ENCODE measurements around the gene PPDPF. TPM values are rescaled to one million over a fixed set of nuclear protein-coding genes. Genes with fewer than 3 reads are reported as not detected.

PPDPF gene
- total RNA-seq (219 and 233 TPM in 2 replicates), polyA plus RNA-seq (52.2 and 58.9 TPM in 2 replicates), polyA minus RNA-seq (7.2 and 13.5 TPM in 2 replicates), Bru-seq, nascent RNA (percentile 75 among the genes with signal in this experiment), BruChase-seq, experiment 1, labeled RNA remaining after a 6-hour chase (percentile 83 among the genes with signal in this experiment), BruChase-seq, experiment 2, labeled RNA remaining after a 2-hour chase (percentile 69 among the genes with signal in this experiment)
- polyA plus RNA-seq (2011; cell fraction: cytosol; rRNA removed): 45.1 and 65.2 TPM in 2 replicates
- 17.7 and 20.9 TPM in 2 replicates for polyA plus RNA-seq (2011; cell fraction: nucleus; rRNA removed)
- polyA plus RNA-seq (2012): 133 and 198 TPM in 2 replicates
- 221 TPM for polyA minus RNA-seq (2011; cell fraction: cytosol; rRNA and poly(A)+ RNA removed)
- polyA minus RNA-seq (2011; cell fraction: nucleus; rRNA and poly(A)+ RNA removed): 15.1 and 30.4 TPM in 2 replicates
- long read RNA-seq, transcript PPDPF-202 (4 exons, 868 nt): major isoform, 152 of 173 reads
- long read RNA-seq, transcript PPDPF-204 (3 exons, 478 nt): minor isoform, 6 of 173 reads
- long read RNA-seq, partial matches to known transcripts: 12 of 173 reads
- long read RNA-seq, other reads (novel, unspliced or antisense): 2 of 173 reads

- DNase-seq (ENCODE audit: low read depth, low spot score): peak; percentile 68
- Histone ChIP-seq H3K9me3 (replicated peaks; ENCODE audit: control insufficient read depth, insufficient read depth, low read length) (no peaks in the 10 kb centered on the region), H3K27me3 (ENCODE audit: control insufficient read depth in 2 of 2, insufficient read depth in 2 of 2, low read length in 2 of 2) (no peaks in the 10 kb centered on the region), H2AFZ (ENCODE audit: low read depth, low read length) (peak within 1 kb of the TSS; percentile 86), H3K9ac (replicated peaks; ENCODE audit: extremely low read depth, insufficient read depth, low read length) (peak within 1 kb of the TSS; percentile 81), H3K27ac (ENCODE audit: insufficient read depth, low read depth, low read length) (peak within 1 kb of the TSS; percentile 25), H3K36me3 (ENCODE audit: control insufficient read depth in 2 of 2, extremely low read depth in 1 of 2, insufficient read depth in 2 of 2, low read length in 2 of 2) (peaks cover 0 to 2% of the 10 kb centered on the region in 2 experiments), H3K9me1 (replicated peaks; ENCODE audit: control insufficient read depth, extremely low read depth, insufficient read depth, low read length) (no peaks in the 10 kb centered on the region), H3K79me2 (ENCODE audit: control insufficient read depth, insufficient read depth, low read length) (peaks cover 16% of the 10 kb centered on the region), H3K4me1 (ENCODE audit: control insufficient read depth, extremely low read depth, insufficient read depth, low read length) (peaks cover 12% of the 10 kb centered on the region), H4K20me1 (replicated peaks; ENCODE audit: control insufficient read depth, extremely low read depth, insufficient read depth, low read length) (no peaks in the 10 kb centered on the region), H3K4me3 (replicated peaks in 1 of 3; ENCODE audit: insufficient read depth in 1 of 3, low read depth in 1 of 3, low read length in 3 of 3) (peak within 1 kb of the TSS; percentile 60 to 77 (median 69)), H3K4me2 (ENCODE audit: insufficient read depth, low read length) (peak within 1 kb of the TSS; percentile 69)
- POLR2A ChIA-PET: interaction anchor here (0.6 to 2.0 kb wide), 7 partner anchors 9 to 170 kb away, joined by 3 to 9 read pairs (median 3); partner anchors contain the start of gene RTEL1
- CTCF ChIA-PET: interaction anchor here (0.6 to 2.5 kb wide), 11 partner anchors 9 to 460 kb away, joined by 3 to 28 read pairs (median 3); partner anchors contain the start of gene PTK6
- no TSS peak for BruUV-seq (replicated peaks)
- intact Hi-C loops (cut with micrococcal nuclease): loop anchor here (1.0 kb wide), 2 partner anchors 24 to 422 kb away; no protein-coding TSS in a partner anchor
- TF ChIP-seq MYC (IDR thresholded peaks at IDR 0.05; ENCODE audit: low read depth, low read length) (no peak), POLR2AphosphoS5 (IDR thresholded peaks at IDR 0.05; ENCODE audit: insufficient read depth, low read depth, low read length) (peak; percentile 98), POLR2A (IDR thresholded peaks at IDR 0.05; ENCODE audit: low read depth, low read length) (peak; percentile 95)
- dilution Hi-C loops (cut with MboI; ENCODE audit: extremely low pct_ligation_motif_present, low sequenced_read_pairs): no loop called here
- peak; percentile 80 for FAIRE-seq
Observed at GRCh38 chr20:63520504-63520933, at the start of gene PPDPF. Gene PPDPF (plus strand): TSS chr20:63520765. CDS start chr20:63521309, 544 bp downstream.

GRCh38 chr20:63471002-63471716 lies 49.4 kb upstream of the PPDPF start:
- H3K9ac ChIP-seq (replicated peaks; ENCODE audit: extremely low read depth, insufficient read depth, low read length): no peak overlapping the region
- FAIRE-seq (no peak), DNase-seq (ENCODE audit: low read depth, low spot score) (no peak)
- no peaks in the 10 kb centered on the region for H4K20me1 ChIP-seq (replicated peaks; ENCODE audit: control insufficient read depth, extremely low read depth, insufficient read depth, low read length)
- no peak overlapping the region for H3K4me2 ChIP-seq (ENCODE audit: insufficient read depth, low read length)
- no peak overlapping the region for H3K27ac ChIP-seq (ENCODE audit: insufficient read depth, low read depth, low read length)
- no peaks in the 10 kb centered on the region for H3K79me2 ChIP-seq (ENCODE audit: control insufficient read depth, insufficient read depth, low read length)
- TF ChIP-seq POLR2A (IDR thresholded peaks at IDR 0.05; ENCODE audit: low read depth, low read length) (no peak), POLR2AphosphoS5 (IDR thresholded peaks at IDR 0.05; ENCODE audit: insufficient read depth, low read depth, low read length) (no peak), CTCF (IDR thresholded peaks at IDR 0.05; ENCODE audit: extremely low read depth in 1 of 2, insufficient read depth in 1 of 2, low read depth in 1 of 2, low read length in 2 of 2) (no peak), EZH2 (IDR thresholded peaks at IDR 0.05; ENCODE audit: borderline replicate concordance, low read depth, low read length, severe bottlenecking) (no peak), FOS (IDR thresholded peaks at IDR 0.05; ENCODE audit: borderline replicate concordance, insufficient read depth, low read length) (no peak), JUN (IDR thresholded peaks at IDR 0.05; ENCODE audit: borderline replicate concordance, insufficient read depth, insufficient read length, low read depth) (no peak), GATA2 (IDR thresholded peaks at IDR 0.05; ENCODE audit: insufficient read depth, insufficient read length, low read depth, low read length) (no peak), MYC (IDR thresholded peaks at IDR 0.05; ENCODE audit: low read depth, low read length) (no peak), MAX (IDR thresholded peaks at IDR 0.05; ENCODE audit: insufficient read depth, insufficient read length) (no peak)
- no peak overlapping the region for H3K4me3 ChIP-seq (replicated peaks in 1 of 3; ENCODE audit: insufficient read depth in 1 of 3, low read depth in 1 of 3, low read length in 3 of 3)
- H3K9me1 ChIP-seq (replicated peaks; ENCODE audit: control insufficient read depth, extremely low read depth, insufficient read depth, low read length): no peaks in the 10 kb centered on the region
- H3K36me3 ChIP-seq (ENCODE audit: control insufficient read depth in 2 of 2, extremely low read depth in 1 of 2, insufficient read depth in 2 of 2, low read length in 2 of 2): no peaks in the 10 kb centered on the region
- H2AFZ ChIP-seq (ENCODE audit: low read depth, low read length): no peak overlapping the region
- BruUV-seq (replicated peaks): no TSS peak
- ChIA-PET CTCF (interaction anchor here (1.6 kb wide), 1 partner anchor 29 kb away, joined by 3 read pairs; no protein-coding TSS in a partner anchor), POLR2A (no interaction called here)
- no peaks in the 10 kb centered on the region for H3K4me1 ChIP-seq (ENCODE audit: control insufficient read depth, extremely low read depth, insufficient read depth, low read length)
- intact Hi-C loops (cut with micrococcal nuclease) (no loop called here), dilution Hi-C loops (cut with MboI; ENCODE audit: extremely low pct_ligation_motif_present, low sequenced_read_pairs) (no loop called here)
- H3K9me3 ChIP-seq (replicated peaks; ENCODE audit: control insufficient read depth, insufficient read depth, low read length): no peaks in the 10 kb centered on the region
- H3K27me3 ChIP-seq (ENCODE audit: control insufficient read depth in 2 of 2, insufficient read depth in 2 of 2, low read length in 2 of 2): peaks cover 31 to 33% of the 10 kb centered on the region in 2 experiments
